HG02610 (cell line): Measurements from ENCODE around the gene FN3K.

Experiments used
- ATAC-seq: cut with Tn5 transposase; IDR thresholded peaks from one replicate; pipeline ENCODE4 v1.9.1; 2021; ENCODE audit warnings: mild to moderate bottlenecking, moderate library complexity; ENCODE audit not compliant: unreplicated experiment

The FN3K gene

DNA sequence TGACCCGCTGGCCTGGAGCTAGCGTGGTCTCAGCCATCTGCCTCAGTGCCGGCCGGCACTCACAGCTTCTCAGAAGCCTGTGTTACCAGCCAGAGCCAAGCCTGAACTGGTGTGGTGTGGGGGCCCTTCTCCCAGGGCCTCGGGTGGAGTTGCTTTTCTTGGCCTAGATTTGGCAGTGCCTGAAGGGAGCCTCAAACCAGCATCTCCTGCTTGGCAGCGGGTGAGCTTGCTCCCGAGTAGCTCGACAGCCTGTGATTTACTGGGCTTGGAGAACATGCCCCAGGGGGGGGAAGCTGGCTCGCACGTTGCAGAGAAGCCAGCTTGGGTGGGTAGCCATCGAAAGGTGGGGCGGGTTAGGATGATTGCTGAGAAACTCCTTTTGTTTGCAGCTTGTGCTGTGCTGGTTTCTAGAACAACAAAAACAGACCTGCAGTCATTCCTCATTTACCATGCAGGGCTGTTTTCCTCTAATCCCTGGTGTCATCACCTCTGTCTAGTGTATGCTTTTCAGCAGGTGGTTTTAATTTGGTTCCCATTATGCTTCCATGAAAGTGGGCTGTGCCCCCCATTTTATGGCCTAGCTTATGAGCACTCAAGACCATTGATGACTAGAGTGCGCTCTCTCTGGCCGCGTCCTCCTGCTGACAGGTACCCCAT, 58.7 kb downstream of the FN3K start:
- no peak for ATAC-seq

DNA sequence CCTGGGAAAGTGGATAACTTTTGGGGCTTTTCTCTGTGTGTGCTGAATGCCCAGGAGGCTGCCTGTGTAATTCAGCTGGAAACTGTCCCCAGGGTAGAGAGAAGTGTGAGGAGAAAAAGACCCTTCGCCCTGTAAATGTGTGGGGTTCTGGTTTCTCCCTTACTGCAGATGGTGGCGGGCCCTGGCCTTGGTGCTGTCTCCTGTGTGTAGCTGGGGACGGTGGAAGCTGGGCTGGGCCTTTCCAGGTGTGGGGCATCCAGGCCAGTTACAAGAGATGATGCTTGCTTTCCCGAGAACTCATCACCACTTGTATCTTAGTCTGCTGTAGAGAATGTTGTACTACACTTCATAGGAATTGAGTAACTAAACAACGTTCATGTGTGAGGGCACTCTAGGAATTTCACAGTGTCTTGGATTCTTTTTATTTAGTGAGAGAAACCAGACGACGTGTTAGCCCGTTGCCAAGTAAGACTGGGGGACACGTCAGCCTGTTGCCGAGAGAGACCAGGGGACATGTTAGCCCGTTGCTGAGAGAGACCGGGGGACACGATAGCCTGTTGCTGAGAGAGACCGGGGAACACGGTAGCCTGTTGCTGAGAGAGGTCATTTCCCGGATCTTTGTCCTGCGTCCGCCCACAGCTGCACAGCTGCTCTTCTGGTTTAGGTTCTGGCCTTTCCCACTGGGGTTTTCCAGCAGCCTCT, 59.5 kb downstream of the FN3K start:
- ATAC-seq, result no peak

DNA sequence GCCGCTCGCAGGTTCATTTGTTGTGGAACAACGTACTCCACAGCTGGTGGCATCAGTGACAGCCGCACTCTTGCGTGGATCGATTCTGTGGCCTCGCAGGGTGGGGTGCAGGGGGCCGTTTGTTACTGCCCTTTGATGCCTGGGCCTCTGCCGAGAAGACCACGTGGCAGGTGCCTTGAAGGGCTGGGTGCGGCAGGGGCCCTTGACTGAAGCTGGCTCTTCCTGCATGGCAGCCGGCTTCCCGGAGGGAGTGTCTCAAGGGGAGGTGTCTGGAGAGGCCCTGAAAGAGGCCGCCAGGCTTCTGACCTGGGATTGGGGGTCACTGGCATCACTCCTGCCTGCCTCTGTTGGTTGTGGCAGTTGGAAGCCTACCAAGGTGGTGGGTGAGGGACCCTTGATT, 60.2 kb downstream of the FN3K start:
- ATAC-seq, result no peak

DNA sequence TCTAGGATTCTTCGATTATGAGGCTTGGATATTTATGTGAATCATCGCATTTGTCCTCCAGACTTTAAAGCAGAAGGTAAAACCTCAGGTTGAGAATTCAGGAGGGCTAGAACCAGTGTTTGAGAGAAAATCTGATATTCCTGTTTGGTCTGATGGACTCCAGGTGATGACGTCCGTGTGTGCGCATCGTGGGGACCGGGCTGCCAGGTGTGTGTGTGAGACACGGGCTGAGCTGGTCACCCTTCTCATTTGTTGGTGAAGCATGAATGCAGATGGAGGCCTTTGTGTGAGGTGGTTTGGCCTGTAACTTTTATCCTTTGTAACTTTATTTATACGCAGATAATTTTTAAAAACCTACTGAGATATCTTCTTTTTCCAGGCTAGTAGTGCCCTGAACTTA, 61.6 kb downstream of the FN3K start:
- no peak for ATAC-seq

DNA sequence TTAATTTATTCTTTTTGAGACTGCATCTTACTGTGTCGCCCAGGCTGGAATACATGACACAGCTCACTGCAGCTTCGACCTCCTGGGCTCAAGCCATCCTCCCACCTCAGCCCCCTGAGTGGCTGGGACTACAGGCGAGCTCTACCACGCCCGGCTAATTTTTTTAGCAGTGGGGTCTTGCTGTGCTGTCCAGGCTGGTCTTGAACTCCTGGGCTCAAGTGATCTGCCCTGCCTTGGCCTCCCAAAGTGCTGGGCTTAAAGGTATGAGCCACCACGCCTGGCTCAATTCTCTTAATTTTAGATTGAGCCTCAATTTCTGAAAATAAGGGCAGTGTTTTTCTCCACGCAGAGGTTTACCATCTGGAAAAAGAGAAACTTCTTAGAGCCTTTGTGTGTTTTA, 63.3 kb downstream of the FN3K start:
- ATAC-seq, result no peak

DNA sequence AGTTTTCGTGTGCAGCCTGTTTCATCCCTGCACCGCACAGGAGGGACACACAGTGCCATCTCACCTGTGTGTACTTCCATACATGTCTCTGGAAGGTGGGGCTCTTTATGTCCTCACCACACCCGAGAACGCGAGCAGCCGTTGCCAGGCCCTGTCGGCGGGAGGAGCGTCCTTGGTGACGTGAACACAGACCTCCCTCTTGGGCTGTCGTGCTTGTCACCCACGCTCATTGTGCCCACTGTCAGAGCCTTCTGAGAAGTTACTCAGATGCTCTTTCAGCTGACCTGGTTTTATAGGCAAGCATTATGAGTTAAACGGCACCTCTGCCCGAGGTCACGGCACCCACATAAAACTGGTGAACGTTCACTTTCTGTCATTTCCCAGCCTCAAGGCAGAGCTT, 64.2 kb downstream of the FN3K start:
- ATAC-seq, result no peak
